Measurements from ENCODE around the gene MINPP1. TPM values are rescaled to one million over a fixed set of nuclear protein-coding genes. Genes with fewer than 3 reads are reported as not detected.

MINPP1 gene
- total and polyA plus RNA-seq, 2 of the 4 experiments (the other 2 are of a cell fraction), result 11.7 to 14.4 TPM

GRCh38 chr10:87598700-87599099 is 94.0 kb downstream of the MINPP1 start:
- Histone ChIP-seq H3K4me2 (ENCODE audit: low read depth, low read length) (no peak overlapping the region), H4K8ac (ENCODE audit: low read depth in 2 of 2, low read length in 2 of 2) (no peak overlapping the region), H2BK20ac (ENCODE audit: low read depth, low read length) (no peak overlapping the region), H3K4me3 (ENCODE audit: insufficient read depth, low read depth, low read length) (no peak overlapping the region), H3K9me1 (ENCODE audit: insufficient read depth, low read length) (no peaks in the 10 kb centered on the region), H3K27me3 (ENCODE audit: control insufficient read depth, insufficient read depth, low read length) (peaks cover 5% of the 10 kb centered on the region), H3K9me3 (ENCODE audit: control insufficient read depth, insufficient read depth, low read length) (0 out of 2 replicates have a peak, but pooled peaks cover 2% of the 10 kb centered on the region), H4K5ac (ENCODE audit: low read depth, low read length) (no peak overlapping the region), H3K14ac (replicated peaks; ENCODE audit: low read depth, low read length) (no peak overlapping the region), H2BK120ac (ENCODE audit: low read depth, low read length) (no peak overlapping the region), H2AK9ac (replicated peaks; ENCODE audit: low read depth, low read length, poor library complexity) (no peak overlapping the region), H3K4me1 (ENCODE audit: control insufficient read depth, insufficient read depth, low read length) (no peaks in the 10 kb centered on the region), H3K79me1 (ENCODE audit: low read depth in 1 of 2, low read length in 2 of 2) (no peaks in the 10 kb centered on the region), H4K91ac (ENCODE audit: insufficient read depth, low read depth, low read length) (no peak overlapping the region), H2AK5ac (ENCODE audit: low read depth, low read length) (no peak overlapping the region), H2BK5ac (ENCODE audit: low read depth, low read length, poor library complexity, severe bottlenecking) (no peak overlapping the region), H3K36me3 (ENCODE audit: control insufficient read depth, insufficient read depth, low read length) (no peaks in the 10 kb centered on the region), H4K20me1 (ENCODE audit: insufficient read depth, low read length) (no peaks in the 10 kb centered on the region), H2AFZ (replicated peaks; ENCODE audit: low read length, poor library complexity) (no peak overlapping the region), H3K4ac (ENCODE audit: low read depth, low read length) (no peak overlapping the region), H3K23ac (ENCODE audit: low read depth, low read length) (no peak overlapping the region), H3K27ac (ENCODE audit: insufficient read depth, low read length) (no peak overlapping the region), H3K18ac (ENCODE audit: low read depth, low read length) (no peak overlapping the region), H3K9ac (ENCODE audit: low read depth, low read length) (no peak overlapping the region), H2BK15ac (ENCODE audit: low read depth, low read length) (no peak overlapping the region), H3K56ac (ENCODE audit: extremely low read depth, insufficient read depth, low read length) (no peak overlapping the region)
- in situ Hi-C loops (cut with MboI; ENCODE audit: low sequenced_read_pairs), result no loop called here
- TF ChIP-seq NFE2L2 (IDR thresholded peaks at IDR 0.05; ENCODE audit: low read depth, low read length) (no peak), MAFK (IDR thresholded peaks at IDR 0.05; ENCODE audit: low read depth, low read length) (no peak), FOS (IDR thresholded peaks at IDR 0.05; ENCODE audit: low read depth, low read length) (no peak), RFX5 (IDR thresholded peaks at IDR 0.05; ENCODE audit: low read depth, low read length) (no peak), RAD21 (IDR thresholded peaks at IDR 0.05; ENCODE audit: low read length) (no peak), BHLHE40 (IDR thresholded peaks at IDR 0.05; ENCODE audit: low read depth, low read length) (no peak), CHD1 (IDR thresholded peaks at IDR 0.05; ENCODE audit: low read depth, low read length) (no peak), USF2 (IDR thresholded peaks at IDR 0.05; ENCODE audit: low read depth, low read length) (no peak), ELK1 (IDR thresholded peaks at IDR 0.05; ENCODE audit: borderline replicate concordance, low read depth, low read length) (no peak), MAZ (IDR thresholded peaks at IDR 0.05; ENCODE audit: borderline replicate concordance, low read depth, low read length) (no peak), POLR2A (IDR thresholded peaks at IDR 0.05; ENCODE audit: low read depth, low read length) (no peak), CTCF (conservative IDR thresholded peaks at IDR 0.05; ENCODE audit: low read depth, low read length) (no peak), RCOR1 (IDR thresholded peaks at IDR 0.05; ENCODE audit: insufficient replicate concordance, low read length) (no peak), SMC3 (IDR thresholded peaks at IDR 0.05; ENCODE audit: low read depth, low read length) (no peak), CEBPB (IDR thresholded peaks at IDR 0.05; ENCODE audit: low read depth, low read length) (no peak), MXI1 (IDR thresholded peaks at IDR 0.05; ENCODE audit: borderline replicate concordance, low read depth, low read length) (no peak)
- dilution Hi-C loops (cut with HindIII; ENCODE audit: low sequenced_read_pairs, unreplicated experiment), result no loop called here
- 67% methylated on average over 1 of the region's 8 CpGs; no CpG with 5 or more reads in 1 of the 2 experiments for WGBS, 2 experiments (ENCODE audit: extremely low coverage in 2 of 2, insufficient read length in 1 of 2)
- CTCF ChIA-PET, result no interaction called here
- POLR2A ChIA-PET (ENCODE audit: unreplicated experiment), result no interaction called here
- no peak for DNase-seq
- BruUV-seq (replicated peaks), result no TSS peak
- intact Hi-C loops (cut with micrococcal nuclease), result no loop called here
- no peak for ATAC-seq (ENCODE audit: low read depth)
